GM12878 (cell line): ENCODE measurements around the gene ACOT7. TPM values are rescaled to one million over a fixed set of nuclear protein-coding genes. Genes with fewer than 3 reads are reported as not detected.

ENCODE experiments used
- ATAC-seq: fragments of 200-7000 bp; cut with Tn5 transposase; 3 replicates; pipeline ENCODE4 v1.9.1; 2020; ENCODE audit warnings: mild to moderate bottlenecking, moderate library complexity
- BruUV-seq: library from RNA; stranded (reverse); fragments of 400-500 nt; replicated peaks from 2 replicates; lab custom pipeline; 2021; lab: Mats Ljungman, UMichigan
- CTCF ChIA-PET: fragments of 300-600 bp; sonication (Branson Sonifier 250); formaldehyde crosslinking; extraction: SDS; loops from one replicate; lab custom pipeline; 2021; ENCODE audit warnings: inconsistent platforms; lab: Yijun Ruan, JAX
- POLR2A ChIA-PET: fragments of 350-600 bp; formaldehyde crosslinking; extraction: SDS; loops from one replicate; lab custom pipeline; 2021; ENCODE audit warnings: inconsistent platforms; lab: Charles Lee
- RAD21 ChIA-PET: fragments of 300-600 bp; sonication (Branson Sonifier 250); formaldehyde crosslinking; loops from one replicate; lab custom pipeline; 2023; ENCODE audit warnings: antibody characterized with exemption; ENCODE audit not compliant: unreplicated experiment; lab: Charles Lee
- SMC1A ChIA-PET: fragments of 300-600 bp; sonication (Branson Sonifier 250); formaldehyde crosslinking; loops from one replicate; lab custom pipeline; 2023; ENCODE audit not compliant: unreplicated experiment, uncharacterized antibody; lab: Charles Lee
- DNase-seq: peaks from one replicate; pipeline ENCODE4 v3.0.0-alpha.2; 2011; ENCODE audit warnings: low read depth, low spot score
- FAIRE-seq: peaks from 3 replicates; lab custom pipeline; 2011; peaks lifted over from hg19 to GRCh38; lab: Jason Lieb, UNC
- H2AFZ ChIP-seq: 2 replicates; pipeline ENCODE4 v1.6.0; 2011; ENCODE audit warnings: low read depth, low read length, control low read depth; ENCODE audit not compliant: control insufficient read depth
- H3K27ac ChIP-seq: 2 replicates; pipeline ENCODE4 v1.5.1; 2011; ENCODE audit warnings: control low read depth; ENCODE audit not compliant: control insufficient read depth, insufficient read depth
- H3K27me3 ChIP-seq, 2 experiments: replicated peaks in 1 of 2; 2 replicates each; pipeline versions ENCODE4 v1.6.0 to v1.6.1; 2011; ENCODE audit warnings: low read length in 1 of 2; ENCODE audit not compliant: control insufficient read depth in 2 of 2, insufficient read depth in 2 of 2
- H3K36me3 ChIP-seq, 2 experiments: 2 replicates each; pipeline ENCODE4 v1.5.1; 2011; ENCODE audit warnings: low read length in 1 of 2; ENCODE audit not compliant: control insufficient read depth in 2 of 2, insufficient read depth in 2 of 2
- H3K4me1 ChIP-seq: 2 replicates; pipeline ENCODE4 v1.6.1; 2011; ENCODE audit warnings: mild to moderate bottlenecking, low read length, moderate library complexity, mixed read lengths; ENCODE audit not compliant: control insufficient read depth, insufficient read depth
- H3K4me2 ChIP-seq: 2 replicates; pipeline ENCODE4 v1.6.0; 2011; ENCODE audit warnings: control low read depth; ENCODE audit not compliant: control insufficient read depth, insufficient read depth
- H3K4me3 ChIP-seq: fragments of 200-600 bp; sonication (generic); 2 replicates; pipeline ENCODE4 v1.5.1; 2016
- H3K79me2 ChIP-seq: 2 replicates; pipeline ENCODE4 v1.6.0; 2011; ENCODE audit warnings: low read length; ENCODE audit not compliant: control insufficient read depth, insufficient read depth
- H3K9ac ChIP-seq: 2 replicates; pipeline ENCODE4 v1.8.0; 2011; ENCODE audit warnings: low read length, control low read depth, mixed read lengths; ENCODE audit not compliant: control insufficient read depth, insufficient read depth
- H3K9me3 ChIP-seq: replicated peaks from 3 replicates; pipeline ENCODE4 v1.5.1; 2011; ENCODE audit warnings: mild to moderate bottlenecking, low read length; ENCODE audit not compliant: control insufficient read depth, insufficient read depth
- H4K20me1 ChIP-seq: 2 replicates; pipeline ENCODE4 v1.6.0; 2011; ENCODE audit not compliant: control insufficient read depth, insufficient read depth
- BMI1 ChIP-seq: fragments of 450-650 bp; IDR thresholded peaks from 2 replicates; pipeline ENCODE4 v1.6.1; 2016; ENCODE audit warnings: mild to moderate bottlenecking, moderate library complexity, borderline replicate concordance
- DPF2 ChIP-seq: fragments of 450-650 bp; IDR thresholded peaks from 2 replicates; pipeline ENCODE4 v1.6.1; 2017; ENCODE audit warnings: mild to moderate bottlenecking
- EED ChIP-seq: sonication (generic); IDR thresholded peaks from 2 replicates; pipeline ENCODE4 v1.6.1; 2016; ENCODE audit warnings: antibody characterized with exemption, low read depth
- ESRRA ChIP-seq: IDR thresholded peaks from 2 replicates; pipeline ENCODE4 v1.6.1; 2012; ENCODE audit warnings: mild to moderate bottlenecking, low read length, improper control_type of control experiment
- ETV6 ChIP-seq, 2 experiments: fragments of 450-650 bp in 1 of 2; IDR thresholded peaks in 1 of 2; conservative IDR thresholded peaks in 1 of 2; 2 replicates each; pipeline ENCODE4 v1.6.1; 2014; ENCODE audit warnings: antibody characterized with exemption in 1 of 2, borderline replicate concordance in 1 of 2, low read depth in 1 of 2, mild to moderate bottlenecking in 1 of 2, moderate library complexity in 1 of 2
- IRF4 ChIP-seq: IDR thresholded peaks from 2 replicates; pipeline ENCODE4 v1.6.1; 2011; ENCODE audit warnings: low read depth, low read length
- KDM1A ChIP-seq: fragments of 200-600 bp; sonication (generic); IDR thresholded peaks from 2 replicates; pipeline ENCODE4 v1.6.1; 2016; ENCODE audit warnings: borderline replicate concordance
- PAX8 ChIP-seq: fragments of 450-650 bp; IDR thresholded peaks from 2 replicates; pipeline ENCODE4 v1.6.1; 2017; ENCODE audit warnings: mild to moderate bottlenecking, moderate library complexity
- SIN3A ChIP-seq: IDR thresholded peaks from 2 replicates; pipeline ENCODE4 v1.6.1; 2012; ENCODE audit warnings: low read depth, low read length, improper control_type of control experiment
- SUZ12 ChIP-seq: fragments of 200-600 bp; sonication (generic); IDR thresholded peaks from one replicate; pipeline ENCODE4 v1.6.1; 2018; ENCODE audit warnings: antibody characterized with exemption, mild to moderate bottlenecking; ENCODE audit not compliant: unreplicated experiment
- WGBS: methylation state at CpG from one replicate; pipeline ENCODE4 v1.1.6; 2016; ENCODE audit warnings: low lambda C conversion rate; ENCODE audit not compliant: insufficient replicate concordance, insufficient coverage; ENCODE audit errors: missing lambda C conversion rate; 5-methylcytosine and 5-hydroxymethylcytosine counted together
- in situ Hi-C: fragments of 300-500 bp; cut with MboI; formaldehyde crosslinking; loops from 9 replicates; pipeline ENCODE4 v1.14.3; 2018; ENCODE audit warnings: mixed read lengths
- intact Hi-C: fragments of 100-400 bp; cut with micrococcal nuclease; formaldehyde crosslinking; loops from one replicate; pipeline ENCODE4 v1.14.2; 2022; ENCODE audit not compliant: unreplicated experiment
- polyA plus RNA-seq, 11 experiments: library from polyadenylated mRNA; depleted of rRNA in 4 of 11; unstranded in 6 of 11; stranded (reverse) in 5 of 11; fragments of >200 nt; fragmentation: Nextera tagmentation in 4 of 11; fragmentation: Illumina TruSeq in 1 of 11; extraction: Ambion mirVana in 4 of 11; extraction: Trizol in 1 of 11; gene quantifications; 1 replicate in 1 of 11; 2 replicates in 10 of 11; pipeline versions ENCODE4 v1.2.1 to v1.2.3, GENCODE V29; 2011 to 2016; ENCODE audit warnings: inconsistent platforms in 2 of 11, missing spikeins in 2 of 11, low read depth in 1 of 11
- total RNA-seq, 4 experiments: library from RNA; depleted of rRNA in 3 of 4; stranded (reverse); fragments of >200 nt in 3 of 4; fragmentation: Illumina TruSeq in 1 of 4; extraction: Trizol in 1 of 4; gene quantifications; 2 replicates each; pipeline versions ENCODE4 v1.2.1 to v1.2.3, GENCODE V29; 2013 to 2021
- TF ChIP-seq, protein P1 (sequence below): IDR thresholded peaks from 2 replicates; pipeline ENCODE4 v1.6.1; 2012; ENCODE audit warnings: low read depth, low read length, improper control_type of control experiment
- TF ChIP-seq, protein P2 (sequence below): fragments of 150-350 bp; IDR thresholded peaks from 2 replicates; pipeline ENCODE4 v1.6.1; 2014; ENCODE audit warnings: mild to moderate bottlenecking, low read depth, low read length
- TF ChIP-seq, protein P3 (sequence below): IDR thresholded peaks from 2 replicates; pipeline ENCODE4 v1.6.1; 2011; ENCODE audit warnings: borderline replicate concordance, low read depth, mild to moderate bottlenecking, moderate library complexity, mixed read lengths, low read length; ENCODE audit not compliant: insufficient read depth; ENCODE audit errors: extremely low read length
- TF ChIP-seq, protein P4 (sequence below): IDR thresholded peaks from 2 replicates; pipeline ENCODE4 v1.6.1; 2011; ENCODE audit warnings: low read depth, low read length, improper control_type of control experiment, borderline replicate concordance
- TF ChIP-seq, protein P5 (sequence below): fragments of 450-650 bp; IDR thresholded peaks from 2 replicates; pipeline ENCODE4 v1.6.1; 2016; ENCODE audit warnings: mild to moderate bottlenecking
- TF ChIP-seq, protein P6 (sequence below): IDR thresholded peaks from 2 replicates; pipeline ENCODE4 v1.6.1; 2012; ENCODE audit warnings: low read depth, low read length, improper control_type of control experiment

ACOT7 gene
- total and polyA plus RNA-seq, 10 of the 15 experiments (the other 5 are each of a cell fraction or from before 2014, with no cell fraction given) = 8.9 to 206 (median 61.2) TPM

DNA sequence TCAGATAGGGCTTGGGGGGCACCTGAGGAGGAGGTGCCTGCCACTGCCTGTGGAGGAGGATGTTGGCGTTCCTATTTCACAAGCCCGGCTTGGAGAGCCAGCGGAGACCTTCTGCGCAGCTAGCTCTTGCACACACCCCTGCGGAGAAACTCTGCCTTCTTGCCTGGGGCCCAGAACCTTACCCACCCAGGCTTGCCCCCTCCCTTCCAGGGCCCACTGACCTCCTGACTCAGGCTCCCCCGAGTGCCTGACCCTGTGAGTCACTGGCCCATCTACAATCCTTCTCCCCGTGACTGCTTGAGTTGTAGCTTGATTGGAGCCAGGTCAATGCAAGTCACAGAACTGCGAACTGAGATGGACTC is 22.7 kb upstream of the ACOT7 start:
- H3K36me3 ChIP-seq = no peaks in the 10 kb centered on the region
- no TSS peak for BruUV-seq
- H4K20me1 ChIP-seq = no peaks in the 10 kb centered on the region; the same call in 1 of the 2 replicates
- no peak overlapping the region for H2AFZ ChIP-seq
- H3K9me3 ChIP-seq = no peaks in the 10 kb centered on the region
- no peak overlapping the region for H3K4me2 ChIP-seq
- H3K79me2 ChIP-seq = no peaks in the 10 kb centered on the region
- DNase-seq = no peak
- no peak overlapping the region for H3K27ac ChIP-seq
- TF ChIP-seq ETV6 (conservative IDR thresholded peaks at IDR 0.05 in 1 of 2, IDR thresholded peaks at IDR 0.05 in 1 of 2; ENCODE audit: borderline replicate concordance in 1 of 2, low read depth in 1 of 2) (no peak), PAX8 (no peak), IRF4 (no peak), SIN3A (no peak), ESRRA (no peak), SUZ12 (no peak), BMI1 (no peak), KDM1A (no peak), EED (no peak), DPF2 (no peak)
- TF ChIP-seq, protein P1, sequence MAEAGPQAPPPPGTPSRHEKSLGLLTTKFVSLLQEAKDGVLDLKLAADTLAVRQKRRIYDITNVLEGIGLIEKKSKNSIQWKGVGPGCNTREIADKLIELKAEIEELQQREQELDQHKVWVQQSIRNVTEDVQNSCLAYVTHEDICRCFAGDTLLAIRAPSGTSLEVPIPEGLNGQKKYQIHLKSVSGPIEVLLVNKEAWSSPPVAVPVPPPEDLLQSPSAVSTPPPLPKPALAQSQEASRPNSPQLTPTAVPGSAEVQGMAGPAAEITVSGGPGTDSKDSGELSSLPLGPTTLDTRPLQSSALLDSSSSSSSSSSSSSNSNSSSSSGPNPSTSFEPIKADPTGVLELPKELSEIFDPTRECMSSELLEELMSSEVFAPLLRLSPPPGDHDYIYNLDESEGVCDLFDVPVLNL = no peak
- TF ChIP-seq, protein P2, sequence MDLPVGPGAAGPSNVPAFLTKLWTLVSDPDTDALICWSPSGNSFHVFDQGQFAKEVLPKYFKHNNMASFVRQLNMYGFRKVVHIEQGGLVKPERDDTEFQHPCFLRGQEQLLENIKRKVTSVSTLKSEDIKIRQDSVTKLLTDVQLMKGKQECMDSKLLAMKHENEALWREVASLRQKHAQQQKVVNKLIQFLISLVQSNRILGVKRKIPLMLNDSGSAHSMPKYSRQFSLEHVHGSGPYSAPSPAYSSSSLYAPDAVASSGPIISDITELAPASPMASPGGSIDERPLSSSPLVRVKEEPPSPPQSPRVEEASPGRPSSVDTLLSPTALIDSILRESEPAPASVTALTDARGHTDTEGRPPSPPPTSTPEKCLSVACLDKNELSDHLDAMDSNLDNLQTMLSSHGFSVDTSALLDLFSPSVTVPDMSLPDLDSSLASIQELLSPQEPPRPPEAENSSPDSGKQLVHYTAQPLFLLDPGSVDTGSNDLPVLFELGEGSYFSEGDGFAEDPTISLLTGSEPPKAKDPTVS = no peak
- TF ChIP-seq, protein P3, sequence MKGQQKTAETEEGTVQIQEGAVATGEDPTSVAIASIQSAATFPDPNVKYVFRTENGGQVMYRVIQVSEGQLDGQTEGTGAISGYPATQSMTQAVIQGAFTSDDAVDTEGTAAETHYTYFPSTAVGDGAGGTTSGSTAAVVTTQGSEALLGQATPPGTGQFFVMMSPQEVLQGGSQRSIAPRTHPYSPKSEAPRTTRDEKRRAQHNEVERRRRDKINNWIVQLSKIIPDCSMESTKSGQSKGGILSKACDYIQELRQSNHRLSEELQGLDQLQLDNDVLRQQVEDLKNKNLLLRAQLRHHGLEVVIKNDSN = no peak
- TF ChIP-seq, protein P4, sequence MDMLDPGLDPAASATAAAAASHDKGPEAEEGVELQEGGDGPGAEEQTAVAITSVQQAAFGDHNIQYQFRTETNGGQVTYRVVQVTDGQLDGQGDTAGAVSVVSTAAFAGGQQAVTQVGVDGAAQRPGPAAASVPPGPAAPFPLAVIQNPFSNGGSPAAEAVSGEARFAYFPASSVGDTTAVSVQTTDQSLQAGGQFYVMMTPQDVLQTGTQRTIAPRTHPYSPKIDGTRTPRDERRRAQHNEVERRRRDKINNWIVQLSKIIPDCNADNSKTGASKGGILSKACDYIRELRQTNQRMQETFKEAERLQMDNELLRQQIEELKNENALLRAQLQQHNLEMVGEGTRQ = no peak
- TF ChIP-seq, protein P5, sequence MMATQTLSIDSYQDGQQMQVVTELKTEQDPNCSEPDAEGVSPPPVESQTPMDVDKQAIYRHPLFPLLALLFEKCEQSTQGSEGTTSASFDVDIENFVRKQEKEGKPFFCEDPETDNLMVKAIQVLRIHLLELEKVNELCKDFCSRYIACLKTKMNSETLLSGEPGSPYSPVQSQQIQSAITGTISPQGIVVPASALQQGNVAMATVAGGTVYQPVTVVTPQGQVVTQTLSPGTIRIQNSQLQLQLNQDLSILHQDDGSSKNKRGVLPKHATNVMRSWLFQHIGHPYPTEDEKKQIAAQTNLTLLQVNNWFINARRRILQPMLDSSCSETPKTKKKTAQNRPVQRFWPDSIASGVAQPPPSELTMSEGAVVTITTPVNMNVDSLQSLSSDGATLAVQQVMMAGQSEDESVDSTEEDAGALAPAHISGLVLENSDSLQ = no peak
- TF ChIP-seq, protein P6, sequence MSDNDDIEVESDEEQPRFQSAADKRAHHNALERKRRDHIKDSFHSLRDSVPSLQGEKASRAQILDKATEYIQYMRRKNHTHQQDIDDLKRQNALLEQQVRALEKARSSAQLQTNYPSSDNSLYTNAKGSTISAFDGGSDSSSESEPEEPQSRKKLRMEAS = no peak
- TF ChIP-seq, all 136 proteins: peak for 0
- no peak overlapping the region for H3K4me3 ChIP-seq
- ChIA-PET RAD21 (no interaction called here), POLR2A (no interaction called here), CTCF (interaction anchor here (1.1 to 11.8 kb wide), 2 partner anchors 23 to 170 kb away, joined by 4 to 86 read pairs; no protein-coding TSS in a partner anchor), SMC1A (no interaction called here)
- peaks cover 4 to 15% of the 10 kb centered on the region in 2 experiments; a peak in 3 of 4 replicates for H3K27me3 ChIP-seq
- no peak for ATAC-seq
- no peak overlapping the region for H3K9ac ChIP-seq
- H3K4me1 ChIP-seq = peaks cover 16% of the 10 kb centered on the region
- 78% methylated on average over 8 of the region's 8 CpGs for WGBS
- FAIRE-seq = no peak
- intact Hi-C loops (no loop called here), in situ Hi-C loops (no loop called here)
